SK-N-SH (cell line): ENCODE results near the gene POLR2C.

Source experiments
- CTCF ChIP-seq: fragments of 200-600 bp; sonication (generic); IDR thresholded peaks from 2 replicates; pipeline ENCODE4 v1.6.1; 2017; ENCODE audit warnings: antibody characterized with exemption, mild to moderate bottlenecking, moderate library complexity
- EZH2phosphoT487 ChIP-seq: fragments of 200-600 bp; sonication (generic); IDR thresholded peaks from 2 replicates; pipeline ENCODE4 v1.6.1; 2017; ENCODE audit warnings: low read depth, mixed run types, mild to moderate bottlenecking, antibody characterized with exemption, moderate library complexity, borderline replicate concordance
- GATA2 ChIP-seq: sonication (generic); formaldehyde crosslinking; IDR thresholded peaks from 2 replicates; pipeline ENCODE4 v1.5.0; 2020; ENCODE audit warnings: mild to moderate bottlenecking, missing genetic modification reagents
- JUND ChIP-seq: IDR thresholded peaks from 2 replicates; pipeline ENCODE4 v1.4.0; 2012
- MXI1 ChIP-seq: IDR thresholded peaks from 2 replicates; pipeline ENCODE4 v1.6.1; 2012; ENCODE audit warnings: mild to moderate bottlenecking, low read depth, low read length, improper control_type of control experiment
- NFIC ChIP-seq: IDR thresholded peaks from 2 replicates; pipeline ENCODE4 v1.4.0; 2012; ENCODE audit warnings: borderline replicate concordance
- NRF1 ChIP-seq: IDR thresholded peaks from 2 replicates; pipeline ENCODE4 v1.6.1; 2012; ENCODE audit warnings: low read depth, mild to moderate bottlenecking, low read length
- RCOR1 ChIP-seq: fragments of 150-350 bp; IDR thresholded peaks from 2 replicates; pipeline ENCODE4 v1.6.1; 2017; ENCODE audit warnings: antibody characterized with exemption, low read length
- RFX5 ChIP-seq: IDR thresholded peaks from 2 replicates; pipeline ENCODE4 v1.6.1; 2012; ENCODE audit warnings: mild to moderate bottlenecking, improper control_type of control experiment, low read length
- SIN3A ChIP-seq: IDR thresholded peaks from 2 replicates; pipeline ENCODE4 v1.6.1; 2012; ENCODE audit warnings: low read depth, mild to moderate bottlenecking, low read length, moderate library complexity, borderline replicate concordance
- SMC3 ChIP-seq: IDR thresholded peaks from 2 replicates; pipeline ENCODE4 v1.6.1; 2012; ENCODE audit warnings: low read depth, low read length, improper control_type of control experiment
- TEAD4 ChIP-seq: IDR thresholded peaks from 2 replicates; pipeline ENCODE4 v1.4.0; 2012; ENCODE audit warnings: mild to moderate bottlenecking, borderline replicate concordance; ENCODE audit not compliant: insufficient read depth
- USF2 ChIP-seq: fragments of 150-350 bp; IDR thresholded peaks from 2 replicates; pipeline ENCODE4 v1.6.1; 2017; ENCODE audit warnings: antibody characterized with exemption, low read length, low read depth, borderline replicate concordance

- TF ChIP-seq RCOR1 = no peak
- TF ChIP-seq CTCF = no peak
- TF ChIP-seq EZH2phosphoT487 = no peak
- TF ChIP-seq JUND = no peak
- TF ChIP-seq MXI1 = no peak
- TF ChIP-seq SIN3A = no peak
- no peak for TF ChIP-seq TEAD4
- TF ChIP-seq GATA2 (CRISPR knock-in tag) = no peak
- TF ChIP-seq USF2 = no peak
- no peak for TF ChIP-seq SMC3
- TF ChIP-seq RFX5 = no peak
- TF ChIP-seq NRF1 = no peak
- TF ChIP-seq NFIC = no peak
These were observed 56.0 kb downstream of the POLR2C start for GRCh38 chr16:57518520-57518919.
